GM12873 (cell line): ENCODE measurements around the gene MTA2.

Experiments
- TF ChIP-seq, protein P1 (sequence below): IDR thresholded peaks from 2 replicates; pipeline ENCODE4 v1.5.1; 2012; ENCODE audit warnings: low read depth, mild to moderate bottlenecking, moderate library complexity, low read length, control low read depth; ENCODE audit not compliant: insufficient read depth; ENCODE audit errors: missing control alignments

Gene MTA2

DNA sequence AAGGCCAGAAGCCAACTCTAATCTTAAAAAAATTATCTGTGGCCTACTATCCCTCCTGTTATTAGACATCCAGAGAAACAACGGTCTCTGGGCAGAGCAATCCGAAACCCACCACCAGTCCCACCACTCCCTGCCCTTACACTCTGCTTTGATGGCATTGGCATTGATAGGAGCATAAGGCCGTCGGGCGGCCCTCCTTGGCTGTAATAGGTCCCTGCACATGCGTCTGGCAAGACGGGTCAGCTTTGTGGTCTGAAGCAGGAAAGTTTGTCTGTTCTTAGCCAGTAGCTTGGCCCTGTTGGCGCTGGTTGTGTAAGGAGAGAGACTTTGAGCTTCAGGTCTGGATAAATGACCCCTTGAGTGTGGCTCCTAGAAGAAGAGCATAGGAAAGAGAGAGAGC, 6.5 kb downstream of the MTA2 start:
- TF ChIP-seq, protein P1, sequence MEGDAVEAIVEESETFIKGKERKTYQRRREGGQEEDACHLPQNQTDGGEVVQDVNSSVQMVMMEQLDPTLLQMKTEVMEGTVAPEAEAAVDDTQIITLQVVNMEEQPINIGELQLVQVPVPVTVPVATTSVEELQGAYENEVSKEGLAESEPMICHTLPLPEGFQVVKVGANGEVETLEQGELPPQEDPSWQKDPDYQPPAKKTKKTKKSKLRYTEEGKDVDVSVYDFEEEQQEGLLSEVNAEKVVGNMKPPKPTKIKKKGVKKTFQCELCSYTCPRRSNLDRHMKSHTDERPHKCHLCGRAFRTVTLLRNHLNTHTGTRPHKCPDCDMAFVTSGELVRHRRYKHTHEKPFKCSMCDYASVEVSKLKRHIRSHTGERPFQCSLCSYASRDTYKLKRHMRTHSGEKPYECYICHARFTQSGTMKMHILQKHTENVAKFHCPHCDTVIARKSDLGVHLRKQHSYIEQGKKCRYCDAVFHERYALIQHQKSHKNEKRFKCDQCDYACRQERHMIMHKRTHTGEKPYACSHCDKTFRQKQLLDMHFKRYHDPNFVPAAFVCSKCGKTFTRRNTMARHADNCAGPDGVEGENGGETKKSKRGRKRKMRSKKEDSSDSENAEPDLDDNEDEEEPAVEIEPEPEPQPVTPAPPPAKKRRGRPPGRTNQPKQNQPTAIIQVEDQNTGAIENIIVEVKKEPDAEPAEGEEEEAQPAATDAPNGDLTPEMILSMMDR = no peak

DNA sequence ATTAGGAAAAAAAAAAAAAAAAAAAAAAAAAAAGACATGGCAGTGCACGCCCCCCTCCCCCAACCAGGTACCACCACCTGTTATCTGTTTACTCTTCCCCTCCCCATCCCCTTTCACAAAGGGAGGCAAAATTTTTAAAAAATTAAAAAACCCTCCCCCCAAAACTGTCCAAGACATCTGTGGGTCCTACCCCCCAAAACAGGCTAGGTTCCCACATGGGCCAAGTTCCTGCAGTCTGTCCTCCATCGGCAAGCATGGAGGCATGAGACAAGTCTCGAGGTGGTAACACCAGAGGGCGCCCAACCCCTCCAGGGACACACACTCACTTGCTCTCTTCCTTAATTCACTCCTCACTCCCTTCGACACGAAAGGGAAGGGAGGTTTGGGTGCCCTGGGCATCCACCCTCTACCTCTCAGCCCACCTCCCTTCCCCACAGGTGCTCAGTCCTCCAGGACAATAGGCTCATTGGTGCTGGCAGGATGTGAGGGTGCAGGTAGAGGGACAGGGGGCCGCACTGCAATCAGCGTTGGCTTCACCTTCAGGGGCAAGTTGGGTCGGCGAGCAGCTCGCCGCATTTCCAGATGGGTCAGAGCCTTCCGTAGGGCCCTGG, 8.1 kb downstream of the MTA2 start:
- TF ChIP-seq, protein P1 = peak; percentile 82

DNA sequence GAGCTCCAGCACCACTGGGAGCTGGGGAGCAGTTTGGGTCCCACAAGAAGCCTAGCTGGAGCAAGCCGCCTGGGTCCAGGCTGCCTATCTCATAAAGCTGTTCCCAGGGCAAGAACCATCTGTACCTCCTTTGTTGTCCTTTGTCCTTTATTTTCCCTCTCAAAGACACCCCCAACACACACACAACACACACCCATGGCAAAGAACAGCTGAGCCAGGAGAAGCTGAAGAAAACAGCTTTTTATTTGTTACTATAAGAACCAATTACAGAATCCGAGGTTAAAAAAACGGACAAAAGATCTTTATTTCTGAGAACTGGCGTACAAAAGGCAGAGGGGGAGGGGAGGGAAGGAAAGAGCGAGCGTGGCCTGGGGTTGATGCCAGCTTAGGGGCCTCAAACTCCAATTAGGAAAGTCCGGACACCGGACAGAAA, 8.7 kb downstream of the MTA2 start:
- TF ChIP-seq, protein P1 = no peak

DNA sequence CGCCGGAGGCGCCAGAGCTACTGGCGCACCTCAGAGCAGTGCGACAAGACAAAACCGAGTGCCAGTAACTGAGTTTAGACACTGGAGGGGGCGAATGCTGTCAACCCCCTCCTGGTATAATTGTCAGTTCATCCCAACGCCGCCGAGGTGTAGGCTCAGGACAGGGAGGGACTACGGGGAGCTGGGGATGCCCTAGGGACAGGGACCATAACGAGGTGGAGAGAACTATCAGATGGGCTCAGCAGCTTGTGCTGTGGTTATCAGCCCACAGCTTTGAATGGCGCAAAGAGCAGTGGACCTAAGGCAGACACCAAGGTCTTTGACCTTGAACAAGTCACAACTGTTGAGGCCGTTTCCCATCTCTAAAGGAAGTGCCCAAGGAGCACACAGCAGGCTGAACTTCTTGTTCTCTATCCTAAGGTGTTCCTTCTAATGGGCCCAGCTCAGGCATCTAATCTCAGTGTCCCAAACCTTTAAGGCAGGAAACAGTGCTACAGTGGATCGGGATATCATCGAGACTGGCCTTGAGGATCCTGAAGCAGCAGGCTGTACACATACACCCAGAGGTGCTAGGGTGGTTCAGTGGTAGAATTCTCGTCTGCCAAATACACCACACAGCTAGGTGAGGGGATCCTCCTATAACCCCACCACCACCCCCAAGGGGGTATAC, 9.4 kb downstream of the MTA2 start:
- TF ChIP-seq, protein P1 = no peak

DNA sequence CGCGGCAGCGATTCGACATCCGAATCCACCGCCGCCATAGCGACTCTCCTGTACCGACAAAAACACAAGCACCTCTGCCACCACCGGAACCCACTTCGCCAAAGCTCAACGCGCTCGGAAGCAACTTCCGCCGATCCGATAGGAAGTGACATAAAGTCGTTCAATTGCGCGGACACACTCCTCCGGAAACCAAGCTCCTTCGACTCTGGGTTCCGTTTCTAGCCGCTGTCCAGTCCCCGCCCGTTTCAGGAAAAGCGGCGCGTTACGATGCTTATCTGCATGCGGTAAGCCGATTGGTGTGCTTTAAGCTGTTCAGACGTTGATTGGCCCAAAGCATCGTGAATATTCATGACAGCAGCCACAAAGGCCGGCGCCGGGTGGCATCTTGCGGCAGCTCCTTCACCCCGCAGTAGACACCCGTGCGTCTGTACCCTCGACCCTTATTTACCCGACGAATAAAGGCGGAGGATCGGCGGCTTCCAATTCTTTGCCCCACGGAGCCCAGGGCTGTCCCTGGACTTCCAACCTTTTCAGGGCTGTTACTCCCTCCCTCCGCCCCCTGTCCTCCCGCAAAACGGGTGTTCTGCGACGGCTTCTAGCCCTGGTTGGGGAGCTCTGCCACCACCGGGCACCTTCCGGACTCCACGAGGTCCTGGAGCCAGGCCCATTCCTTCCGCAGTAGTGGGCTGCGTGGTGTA, 10.1 kb downstream of the MTA2 start, which contains the start of gene TUT1:
Gene TUT1, minus strand, starts transcription at position 76 of the 698 bp plus-strand sequence. Its CDS starts 38 bp downstream, at position 38.
- TF ChIP-seq, protein P1 = no peak

DNA sequence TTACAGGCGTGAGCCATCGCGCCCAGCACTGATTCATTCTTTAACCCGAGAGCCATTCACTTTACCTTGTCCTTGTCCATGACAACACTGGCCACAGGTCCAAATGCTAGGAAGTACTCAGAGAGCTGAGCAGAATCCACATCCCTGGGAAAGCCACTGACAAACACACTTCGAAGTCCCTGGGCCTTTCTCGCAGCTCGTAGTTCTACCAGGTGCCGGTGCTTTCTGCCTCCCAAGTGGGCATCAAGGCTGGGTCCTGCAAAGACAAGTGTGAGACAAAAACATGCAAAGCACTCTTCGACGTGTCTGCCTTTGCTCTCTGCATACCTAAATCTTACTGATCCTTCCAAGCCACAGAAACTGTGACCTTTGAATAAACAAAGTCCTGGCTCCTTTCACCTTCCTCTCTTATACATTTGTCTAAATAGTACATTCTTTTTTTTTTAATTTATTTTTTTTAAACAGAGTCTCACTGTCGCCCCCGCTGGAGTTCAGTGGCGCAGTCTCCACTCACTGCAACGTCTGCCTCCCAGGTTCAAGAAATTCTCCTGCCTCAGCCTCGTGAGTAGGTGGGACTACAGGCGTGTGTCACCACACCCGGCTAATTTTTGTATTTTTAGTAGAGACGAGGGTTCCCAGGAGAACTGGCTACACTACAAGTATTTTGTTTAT, 12.6 kb downstream of the MTA2 start:
- TF ChIP-seq, protein P1 = peak; percentile 30

DNA sequence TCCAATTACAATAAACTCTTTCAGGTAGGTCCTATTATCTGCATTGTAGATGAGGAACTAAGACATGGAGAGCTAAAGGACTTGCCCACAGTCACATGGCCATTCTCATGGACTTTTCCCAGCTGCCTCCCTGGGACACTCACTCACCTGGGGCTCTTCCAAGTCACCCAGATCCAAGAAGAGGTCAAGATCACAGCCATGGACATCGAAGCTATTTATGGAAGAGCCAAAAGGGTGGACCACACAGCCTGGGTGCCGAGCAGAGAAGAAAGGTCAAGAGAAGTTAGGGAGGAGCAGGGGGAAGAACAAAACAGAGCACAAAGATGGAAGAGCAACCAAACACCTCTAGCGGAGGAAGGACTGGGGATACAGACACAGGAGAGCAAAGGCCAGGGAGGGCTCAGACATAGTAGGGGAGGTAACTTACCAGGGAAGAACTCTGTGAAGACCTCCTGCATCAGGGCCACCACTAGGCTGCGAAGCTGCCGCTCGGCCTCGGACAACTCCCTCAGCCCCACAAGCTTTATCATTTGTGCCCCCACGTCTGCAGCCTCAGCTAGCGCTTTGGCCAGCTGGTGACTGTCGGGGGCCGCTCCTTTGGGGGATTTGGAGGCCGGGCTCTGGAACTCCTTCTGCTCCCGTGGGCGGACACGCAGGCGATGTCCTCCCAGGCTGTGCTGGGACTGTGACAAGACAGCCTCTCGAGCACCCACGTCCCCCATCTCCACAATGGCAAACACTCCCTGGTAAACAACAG, 20.5 kb downstream of the MTA2 start:
- TF ChIP-seq, protein P1 = no peak
